SK-N-SH (cell line): ENCODE data around the gene GLCCI1. TPM values are rescaled to one million over a fixed set of nuclear protein-coding genes. Genes with fewer than 3 reads are reported as not detected.
"Not testable (repeated sequence)": the region's sequence is repeated elsewhere in the genome, so short reads cannot be mapped to it uniquely, and the experiment has no call there.

Source experiments
- CTCF ChIA-PET: fragments of 300-600, 350-600 bp; formaldehyde crosslinking; extraction: SDS; loops from one replicate; lab custom pipeline; 2021; lab: Yijun Ruan, JAX
- POLR2A ChIA-PET: fragments of 350-600 bp; sonication (Branson Sonifier 250); formaldehyde crosslinking; extraction: SDS; loops from one replicate; lab custom pipeline; 2020; ENCODE audit warnings: antibody characterized with exemption, inconsistent platforms; lab: Yijun Ruan, JAX
- DNase-seq: peaks from one replicate; pipeline ENCODE4 v3.0.0; 2012
- H2AFZ ChIP-seq: fragments of 200-600 bp; sonication (generic); 2 replicates; pipeline ENCODE4 v1.8.1; 2016; ENCODE audit warnings: antibody characterized with exemption, mild to moderate bottlenecking, low read depth
- H3F3A ChIP-seq: fragments of 200-600 bp; sonication (generic); replicated peaks from 2 replicates; pipeline ENCODE3; 2016; ENCODE audit warnings: antibody characterized with exemption, mild to moderate bottlenecking; ENCODE audit not compliant: insufficient read depth
- H3K27ac ChIP-seq, 2 experiments: fragments of 200-500 bp in 1 of 2; fragments of 200-600 bp in 1 of 2; sonication (Bioruptor generic) in 1 of 2; sonication (generic), shearing (Covaris generic) in 1 of 2; 2 replicates each; pipeline versions ENCODE4 v1.5.1 to v1.6.1; 2014 to 2016; ENCODE audit warnings: low read depth in 2 of 2, inconsistent platforms in 1 of 2, low read length in 1 of 2, mild to moderate bottlenecking in 1 of 2, mixed read lengths in 1 of 2
- H3K27me3 ChIP-seq: fragments of 200-600 bp; sonication (generic), shearing (Covaris generic); 2 replicates; pipeline ENCODE4 v1.6.1; 2016; ENCODE audit warnings: mixed run types; ENCODE audit not compliant: insufficient read depth
- H3K36me3 ChIP-seq, 2 experiments: fragments of 200-500 bp in 1 of 2; fragments of 200-600 bp in 1 of 2; sonication (Bioruptor generic) in 1 of 2; sonication (generic) in 1 of 2; replicated peaks in 1 of 2; 2 replicates each; pipeline versions ENCODE3 to v1.5.1; 2014 to 2016; ENCODE audit warnings: low read length in 1 of 2, mild to moderate bottlenecking in 1 of 2; ENCODE audit not compliant: insufficient read depth in 2 of 2, control insufficient read depth in 1 of 2
- H3K4me1 ChIP-seq, 2 experiments: fragments of 200-500 bp in 1 of 2; fragments of 200-600 bp in 1 of 2; sonication (Bioruptor generic) in 1 of 2; sonication (generic), shearing (Covaris generic) in 1 of 2; 2 replicates each; pipeline versions ENCODE4 v1.5.1 to v1.6.1; 2014 to 2016; ENCODE audit warnings: low read depth in 1 of 2, low read length in 1 of 2, mixed run types in 1 of 2; ENCODE audit not compliant: insufficient read depth in 2 of 2, control insufficient read depth in 1 of 2
- H3K4me2 ChIP-seq: fragments of 200-600 bp; sonication (generic), shearing (Covaris generic); 2 replicates; pipeline ENCODE4 v1.6.1; 2017; ENCODE audit warnings: mixed run types
- H3K4me3 ChIP-seq, 2 experiments: fragments of 200-500 bp in 1 of 2; fragments of 200-600 bp in 1 of 2; sonication (Bioruptor generic) in 1 of 2; sonication (generic), shearing (Covaris generic) in 1 of 2; 2 replicates each; pipeline versions ENCODE4 v1.5.1 to v1.8.1; 2014 to 2016; ENCODE audit warnings: low read depth in 2 of 2, inconsistent platforms in 1 of 2, low read length in 1 of 2, mild to moderate bottlenecking in 1 of 2, mixed read lengths in 1 of 2, moderate library complexity in 1 of 2
- H3K79me2 ChIP-seq: fragments of 200-600 bp; sonication (generic); 2 replicates; pipeline ENCODE4 v1.8.1; 2017; ENCODE audit warnings: mild to moderate bottlenecking; ENCODE audit not compliant: insufficient read depth
- H3K9ac ChIP-seq: fragments of 200-600 bp; sonication (generic); 2 replicates; pipeline ENCODE4 v1.6.1; 2017; ENCODE audit warnings: mixed run types
- H3K9me2 ChIP-seq: fragments of 200-600 bp; sonication (generic); 2 replicates; pipeline ENCODE4 v1.6.1; 2017; ENCODE audit warnings: mixed run types
- H3K9me3 ChIP-seq: fragments of 200-600 bp; sonication (generic); 2 replicates; pipeline ENCODE4 v1.6.1; 2017; ENCODE audit warnings: mixed run types, mild to moderate bottlenecking, moderate library complexity
- H4K20me1 ChIP-seq: fragments of 200-600 bp; sonication (generic); 2 replicates; pipeline ENCODE4 v1.6.1; 2017; ENCODE audit warnings: mild to moderate bottlenecking, mixed run types; ENCODE audit not compliant: insufficient read depth
- ELF1 ChIP-seq: IDR thresholded peaks from 2 replicates; pipeline ENCODE4 v1.4.0; 2012
- EP300 ChIP-seq, 2 experiments: IDR thresholded peaks; 2 replicates each; pipeline versions ENCODE4 v1.4.0 to v1.6.1; 2012; ENCODE audit warnings: borderline replicate concordance in 1 of 2, low read depth in 1 of 2, low read length in 1 of 2
- FOXM1 ChIP-seq: IDR thresholded peaks from 2 replicates; pipeline ENCODE4 v1.4.0; 2012; ENCODE audit warnings: low read depth, mild to moderate bottlenecking
- JUND ChIP-seq: IDR thresholded peaks from 2 replicates; pipeline ENCODE4 v1.4.0; 2012
- NFIC ChIP-seq: IDR thresholded peaks from 2 replicates; pipeline ENCODE4 v1.4.0; 2012; ENCODE audit warnings: borderline replicate concordance
- RAD21 ChIP-seq: IDR thresholded peaks from 2 replicates; pipeline ENCODE4 v1.6.1; 2012; ENCODE audit warnings: mild to moderate bottlenecking, low read length
- RCOR1 ChIP-seq: fragments of 150-350 bp; IDR thresholded peaks from 2 replicates; pipeline ENCODE4 v1.6.1; 2017; ENCODE audit warnings: antibody characterized with exemption, low read length
- REST ChIP-seq: IDR thresholded peaks from 2 replicates; pipeline ENCODE4 v1.6.1; 2012; ENCODE audit warnings: mild to moderate bottlenecking, low read depth, low read length, moderate library complexity
- RFX5 ChIP-seq: IDR thresholded peaks from 2 replicates; pipeline ENCODE4 v1.6.1; 2012; ENCODE audit warnings: mild to moderate bottlenecking, improper control_type of control experiment, low read length
- RXRA ChIP-seq: IDR thresholded peaks from 2 replicates; pipeline ENCODE4 v1.4.0; 2012; ENCODE audit warnings: low read depth, mild to moderate bottlenecking, borderline replicate concordance
- SMC3 ChIP-seq: IDR thresholded peaks from 2 replicates; pipeline ENCODE4 v1.6.1; 2012; ENCODE audit warnings: low read depth, low read length, improper control_type of control experiment
- TAF1 ChIP-seq: IDR thresholded peaks from 2 replicates; pipeline ENCODE4 v1.6.1; 2012; ENCODE audit warnings: low read depth, mild to moderate bottlenecking, low read length, moderate library complexity, borderline replicate concordance
- TCF12 ChIP-seq: IDR thresholded peaks from 2 replicates; pipeline ENCODE4 v1.4.0; 2012
- YY1 ChIP-seq: IDR thresholded peaks from 2 replicates; pipeline ENCODE4 v1.4.0; 2012; ENCODE audit warnings: low read depth, mild to moderate bottlenecking
- WGBS: methylation state at CpG from one replicate; pipeline ENCODE4 v1.1.6; 2017; ENCODE audit warnings: low lambda C conversion rate; 5-methylcytosine and 5-hydroxymethylcytosine counted together
- polyA plus RNA-seq, 3 experiments: library from polyadenylated mRNA; depleted of rRNA; stranded (reverse); fragments of >200 nt; gene quantifications; 2 replicates each; pipeline ENCODE4 v1.2.3, GENCODE V29; 2012
- TF ChIP-seq, protein P1 (sequence below): fragments of 200-600 bp; sonication (generic); IDR thresholded peaks from 2 replicates; pipeline ENCODE4 v1.6.1; 2017; ENCODE audit warnings: antibody characterized with exemption, mild to moderate bottlenecking, moderate library complexity

Gene GLCCI1
- polyA plus RNA-seq, 1 of the 3 experiments (the other 2 are of a cell fraction) = 5.5 TPM

- no peaks in the 10 kb centered on the region for H3K9me2 ChIP-seq
- ChIA-PET POLR2A (no interaction called here), CTCF (interaction anchor here (1.3 kb wide), 1 partner anchor 25 kb away, joined by 5 read pairs; no protein-coding TSS in a partner anchor)
- no peak overlapping the region for H3K4me3 ChIP-seq
- DNase-seq = no peak
- 92% methylated on average over 1 of the region's 1 CpG for WGBS
- peaks cover 0 to 12% of the 10 kb centered on the region in 2 experiments; a peak in 1 of 4 replicates for H3K4me1 ChIP-seq
- no peak overlapping the region for H2AFZ ChIP-seq
- H3K36me3 ChIP-seq = peaks cover 12 to 16% of the 10 kb centered on the region in 2 experiments
- no peaks in the 10 kb centered on the region for H4K20me1 ChIP-seq
- H3K79me2 ChIP-seq = peaks cover 34% of the 10 kb centered on the region
- no peak overlapping the region for H3K27ac ChIP-seq
- H3K27me3 ChIP-seq = no peaks in the 10 kb centered on the region
- H3K4me2 ChIP-seq = no peak overlapping the region
- H3K9me3 ChIP-seq = peaks cover 12% of the 10 kb centered on the region
- no peak overlapping the region for H3K9ac ChIP-seq
- TF ChIP-seq NFIC = no peak
- TF ChIP-seq TCF12 = no peak
- no peak for TF ChIP-seq RFX5
- TF ChIP-seq FOXM1 = no peak
- TF ChIP-seq JUND = no peak
- TF ChIP-seq SMC3 = no peak
- no peak for TF ChIP-seq RXRA
- TF ChIP-seq EP300 (IDR thresholded peaks at IDR 0.05; ENCODE audit: borderline replicate concordance in 1 of 2, low read depth in 1 of 2, low read length in 1 of 2) = no peak
- TF ChIP-seq ELF1 = no peak
- TF ChIP-seq YY1 = no peak
- TF ChIP-seq, protein P1, sequence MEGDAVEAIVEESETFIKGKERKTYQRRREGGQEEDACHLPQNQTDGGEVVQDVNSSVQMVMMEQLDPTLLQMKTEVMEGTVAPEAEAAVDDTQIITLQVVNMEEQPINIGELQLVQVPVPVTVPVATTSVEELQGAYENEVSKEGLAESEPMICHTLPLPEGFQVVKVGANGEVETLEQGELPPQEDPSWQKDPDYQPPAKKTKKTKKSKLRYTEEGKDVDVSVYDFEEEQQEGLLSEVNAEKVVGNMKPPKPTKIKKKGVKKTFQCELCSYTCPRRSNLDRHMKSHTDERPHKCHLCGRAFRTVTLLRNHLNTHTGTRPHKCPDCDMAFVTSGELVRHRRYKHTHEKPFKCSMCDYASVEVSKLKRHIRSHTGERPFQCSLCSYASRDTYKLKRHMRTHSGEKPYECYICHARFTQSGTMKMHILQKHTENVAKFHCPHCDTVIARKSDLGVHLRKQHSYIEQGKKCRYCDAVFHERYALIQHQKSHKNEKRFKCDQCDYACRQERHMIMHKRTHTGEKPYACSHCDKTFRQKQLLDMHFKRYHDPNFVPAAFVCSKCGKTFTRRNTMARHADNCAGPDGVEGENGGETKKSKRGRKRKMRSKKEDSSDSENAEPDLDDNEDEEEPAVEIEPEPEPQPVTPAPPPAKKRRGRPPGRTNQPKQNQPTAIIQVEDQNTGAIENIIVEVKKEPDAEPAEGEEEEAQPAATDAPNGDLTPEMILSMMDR = no peak
- no peak for TF ChIP-seq RAD21
- no peaks in the 10 kb centered on the region for H3F3A ChIP-seq
Measured at GRCh38 chr7:7992506-7992905, 23.9 kb downstream of the GLCCI1 start.

DNA sequence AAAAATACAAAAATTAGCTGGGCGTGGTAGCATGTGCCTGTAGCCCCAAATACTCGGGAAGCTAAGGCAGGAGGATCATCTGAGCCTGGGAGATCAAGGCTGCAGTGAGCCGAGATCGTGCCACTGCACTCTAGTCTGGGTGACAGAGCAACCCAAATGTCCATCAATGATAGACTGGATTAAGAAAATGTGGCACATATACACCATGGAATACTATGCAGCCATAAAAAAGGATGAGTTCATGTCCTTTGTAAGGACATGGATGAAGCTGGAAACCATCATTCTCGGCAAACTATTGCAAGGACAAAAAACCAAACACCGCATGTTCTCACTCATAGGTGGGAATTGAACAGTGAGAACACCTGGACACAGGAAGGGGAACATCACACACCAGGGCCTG is 26.8 kb downstream of the GLCCI1 start:
- H3K27ac ChIP-seq, DNase-seq, POLR2A ChIA-PET, H4K20me1 ChIP-seq, H3F3A ChIP-seq, H3K9ac ChIP-seq, H3K4me3 ChIP-seq, H3K4me2 ChIP-seq, H3K27me3 ChIP-seq, H3K9me2 ChIP-seq, H3K4me1 ChIP-seq, H2AFZ ChIP-seq: not testable (repeated sequence)
- WGBS = 86% methylated on average over 6 of the region's 6 CpGs
- peaks cover 43% of the 10 kb centered on the region for H3K79me2 ChIP-seq
- H3K9me3 ChIP-seq = peaks cover 12% of the 10 kb centered on the region
- CTCF ChIA-PET = interaction anchor here (1.3 to 1.6 kb wide), 2 partner anchors 10 to 314 kb away, joined by 4 read pairs; no protein-coding TSS in a partner anchor
- H3K36me3 ChIP-seq = peaks cover 12 to 16% of the 10 kb centered on the region in 2 experiments

DNA sequence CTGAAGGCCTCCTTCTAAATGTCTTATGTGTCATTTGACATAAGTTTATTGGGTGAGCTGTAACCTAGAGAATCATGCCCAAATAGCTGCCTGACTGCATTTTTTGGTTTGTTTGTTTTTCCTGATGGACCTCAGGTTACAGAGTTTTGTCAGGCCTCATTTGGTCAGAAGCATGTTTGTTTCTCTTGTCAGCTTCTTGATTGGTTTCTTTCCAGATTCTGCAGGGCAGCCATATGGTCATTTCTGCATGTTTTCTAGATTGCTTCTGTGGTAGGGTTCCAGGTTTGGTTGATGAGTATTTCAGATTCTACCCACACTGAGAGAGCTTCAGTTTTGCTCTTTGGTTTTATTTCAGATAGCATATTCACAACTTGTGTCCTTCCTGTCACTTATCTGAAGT is 28.0 kb downstream of the GLCCI1 start:
- Histone ChIP-seq H3F3A (no peaks in the 10 kb centered on the region), H3K9me2 (no peaks in the 10 kb centered on the region), H3K27ac (peak overlapping the region in 1 of 2 experiments; percentile 12; a peak in 2 of 4 replicates), H2AFZ (no peak overlapping the region), H3K27me3 (no peaks in the 10 kb centered on the region), H3K4me1 (peaks cover 0 to 2% of the 10 kb centered on the region in 2 experiments; a peak in 1 of 4 replicates), H3K36me3 (peaks cover 12 to 16% of the 10 kb centered on the region in 2 experiments), H3K79me2 (peaks cover 43% of the 10 kb centered on the region), H3K4me2 (no peak overlapping the region), H3K9ac (no peak overlapping the region), H3K4me3 (no peak overlapping the region), H3K9me3 (peaks cover 12% of the 10 kb centered on the region), H4K20me1 (no peaks in the 10 kb centered on the region)
- TF ChIP-seq REST (no peak), RCOR1 (no peak), FOXM1 (no peak), TAF1 (no peak)
- POLR2A ChIA-PET = no interaction called here
- no peak for DNase-seq
- CTCF ChIA-PET = interaction anchor here (1.6 kb wide), 1 partner anchor 315 kb away, joined by 4 read pairs; no protein-coding TSS in a partner anchor
